Ovary (tissue), 9 donors: ENCODE measurements around the gene SIRPA. TPM values are rescaled to one million over a fixed set of nuclear protein-coding genes. Genes with fewer than 3 reads are reported as not detected.

Experiments used
- DNase-seq, 5 donors: peaks; one replicate each; pipeline ENCODE4 v3.0.0-alpha.2; 2019 to 2020
- H3K27ac ChIP-seq, 2 donors: fragments of 200-600 bp; one replicate each; pipeline versions ENCODE4 v1.5.1 to v1.8.0; 2019 to 2022
- H3K27me3 ChIP-seq: fragments of 200-600 bp; one replicate; pipeline ENCODE4 v1.8.0; 2022
- H3K36me3 ChIP-seq: fragments of 200-600 bp; sonication (generic); one replicate; pipeline ENCODE4 v1.5.1; 2019
- H3K4me1 ChIP-seq: one replicate; pipeline ENCODE4 v1.8.1; 2013; ENCODE audit warnings: mild to moderate bottlenecking, moderate library complexity; ENCODE audit not compliant: insufficient read depth
- H3K4me3 ChIP-seq: fragments of 200-600 bp; sonication (generic); one replicate; pipeline ENCODE4 v1.5.1; 2017
- H3K9me3 ChIP-seq, 2 donors: fragments of 200-600 bp in 1 of 2; sonication (generic) in 1 of 2; one replicate each; pipeline versions ENCODE4 v1.5.1 to v1.8.1; 2013 to 2019; ENCODE audit warnings: mild to moderate bottlenecking in 1 of 2, moderate library complexity in 1 of 2
- EP300 ChIP-seq: sonication (generic); formaldehyde crosslinking; IDR thresholded peaks from one replicate; pipeline ENCODE4 v1.6.1; 2017; ENCODE audit warnings: antibody characterized with exemption
- POLR2A ChIP-seq: fragments of 450-650 bp; IDR thresholded peaks from one replicate; pipeline ENCODE4 v1.6.1; 2017; ENCODE audit warnings: antibody characterized with exemption, mild to moderate bottlenecking, moderate library complexity
- WGBS, 3 donors: extraction: QIAGEN DNeasy Blood & Tissue Kit in 1 of 3; methylation state at CpG; one replicate each; pipeline versions ENCODE4 v1.1.5 to v1.1.7; 2013 to 2017; 5-methylcytosine and 5-hydroxymethylcytosine counted together
- intact Hi-C, 4 donors: fragments of 100-400 bp; cut with DNase I; formaldehyde crosslinking; loops; one replicate each; pipeline versions ENCODE4 v1.11.0 to v1.15.1; 2022 to 2023
- polyA plus RNA-seq, 2 donors: library from polyadenylated mRNA; stranded (reverse); fragments of 200-250 nt in 1 of 2; fragments of 350-450 nt in 1 of 2; fragmentation: Illumina TruSeq in 1 of 2; extraction: RNeasy Lipid Tissue Mini Kit (QIAGEN cat#74804) in 1 of 2; gene quantifications; one replicate each; pipeline ENCODE4 v1.2.3, GENCODE V29; 2013 to 2014
- total RNA-seq, 7 donors: library from RNA; depleted of rRNA in 2 of 7; stranded (reverse); fragments of >200 nt in 2 of 7; fragmentation: NEBNext Ultra II Directional in 3 of 7; extraction: Animal tissue kit (Norgen Biotek cat#: 25700) in 3 of 7; gene quantifications; one replicate each; pipeline versions ENCODE4 v1.1.0 to v1.2.4, GENCODE V29; 2016 to 2023
- TF ChIP-seq, protein P1 (sequence below), 3 donors: fragments of 450-650 bp in 2 of 3; fragments of 200-600 bp in 1 of 3; IDR thresholded peaks; one replicate each; pipeline versions ENCODE4 v1.5.1 to v1.8.0; 2016 to 2022; ENCODE audit warnings: antibody characterized with exemption in 3 of 3, mild to moderate bottlenecking in 1 of 3
- donor health status: DM: no; HTN: no; CAD: no; lungs with moderate emphysema.
- donor health status: DM: no; HTN: no; CAD: no.
- donor health status: Bipolar disorder and iron deficiency.
- donor health status: DM: yes; HTN: yes; CAD: no.
- donor health status: DM: no; HTN: no; CAD: no.
- donor health status: DM: yes; HTN: yes; CAD: no.

Gene SIRPA
- total and polyA plus RNA-seq, 9 donors: 15.7 to 45.6 (median 28.3) TPM

GRCh38 chr20:1883986-1884385, 11.2 kb upstream of the SIRPA start:
- no peak for DNase-seq
- peaks cover 3% of the 10 kb centered on the region for H3K4me1 ChIP-seq
- H3K9me3 ChIP-seq: no peaks in the 10 kb centered on the region
- H3K27me3 ChIP-seq: no peaks in the 10 kb centered on the region
- H3K27ac ChIP-seq: no peak overlapping the region
- intact Hi-C loops: no loop called here
- no peak overlapping the region for H3K4me3 ChIP-seq
- 19 to 27% (median 21%) methylated on average over 9 of the region's 9 CpGs for WGBS, 3 donors
- no peak for TF ChIP-seq EP300
- no peak for TF ChIP-seq POLR2A
- TF ChIP-seq, protein P1, sequence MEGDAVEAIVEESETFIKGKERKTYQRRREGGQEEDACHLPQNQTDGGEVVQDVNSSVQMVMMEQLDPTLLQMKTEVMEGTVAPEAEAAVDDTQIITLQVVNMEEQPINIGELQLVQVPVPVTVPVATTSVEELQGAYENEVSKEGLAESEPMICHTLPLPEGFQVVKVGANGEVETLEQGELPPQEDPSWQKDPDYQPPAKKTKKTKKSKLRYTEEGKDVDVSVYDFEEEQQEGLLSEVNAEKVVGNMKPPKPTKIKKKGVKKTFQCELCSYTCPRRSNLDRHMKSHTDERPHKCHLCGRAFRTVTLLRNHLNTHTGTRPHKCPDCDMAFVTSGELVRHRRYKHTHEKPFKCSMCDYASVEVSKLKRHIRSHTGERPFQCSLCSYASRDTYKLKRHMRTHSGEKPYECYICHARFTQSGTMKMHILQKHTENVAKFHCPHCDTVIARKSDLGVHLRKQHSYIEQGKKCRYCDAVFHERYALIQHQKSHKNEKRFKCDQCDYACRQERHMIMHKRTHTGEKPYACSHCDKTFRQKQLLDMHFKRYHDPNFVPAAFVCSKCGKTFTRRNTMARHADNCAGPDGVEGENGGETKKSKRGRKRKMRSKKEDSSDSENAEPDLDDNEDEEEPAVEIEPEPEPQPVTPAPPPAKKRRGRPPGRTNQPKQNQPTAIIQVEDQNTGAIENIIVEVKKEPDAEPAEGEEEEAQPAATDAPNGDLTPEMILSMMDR (IDR thresholded peaks at IDR 0.05): no peak
- no peaks in the 10 kb centered on the region for H3K36me3 ChIP-seq

- Histone ChIP-seq H3K9me3 (no peaks in the 10 kb centered on the region), H3K27ac (no peak overlapping the region), H3K4me1 (peaks cover 3% of the 10 kb centered on the region), H3K4me3 (no peak overlapping the region), H3K36me3 (no peaks in the 10 kb centered on the region), H3K27me3 (no peaks in the 10 kb centered on the region)
- DNase-seq: no peak
- no peak for TF ChIP-seq EP300
- TF ChIP-seq, protein P1 (IDR thresholded peaks at IDR 0.05): no peak
- TF ChIP-seq POLR2A: no peak
- intact Hi-C loops: loop anchor here in 1 of 4 donors (5.0 kb wide), 1 partner anchor 62 kb away; no protein-coding TSS in a partner anchor
- WGBS, 3 donors: 58 to 69% (median 61%) methylated on average over 4 of the region's 4 CpGs
Measured at GRCh38 chr20:1885254-1885653, 10.0 kb upstream of the SIRPA start.

DNA sequence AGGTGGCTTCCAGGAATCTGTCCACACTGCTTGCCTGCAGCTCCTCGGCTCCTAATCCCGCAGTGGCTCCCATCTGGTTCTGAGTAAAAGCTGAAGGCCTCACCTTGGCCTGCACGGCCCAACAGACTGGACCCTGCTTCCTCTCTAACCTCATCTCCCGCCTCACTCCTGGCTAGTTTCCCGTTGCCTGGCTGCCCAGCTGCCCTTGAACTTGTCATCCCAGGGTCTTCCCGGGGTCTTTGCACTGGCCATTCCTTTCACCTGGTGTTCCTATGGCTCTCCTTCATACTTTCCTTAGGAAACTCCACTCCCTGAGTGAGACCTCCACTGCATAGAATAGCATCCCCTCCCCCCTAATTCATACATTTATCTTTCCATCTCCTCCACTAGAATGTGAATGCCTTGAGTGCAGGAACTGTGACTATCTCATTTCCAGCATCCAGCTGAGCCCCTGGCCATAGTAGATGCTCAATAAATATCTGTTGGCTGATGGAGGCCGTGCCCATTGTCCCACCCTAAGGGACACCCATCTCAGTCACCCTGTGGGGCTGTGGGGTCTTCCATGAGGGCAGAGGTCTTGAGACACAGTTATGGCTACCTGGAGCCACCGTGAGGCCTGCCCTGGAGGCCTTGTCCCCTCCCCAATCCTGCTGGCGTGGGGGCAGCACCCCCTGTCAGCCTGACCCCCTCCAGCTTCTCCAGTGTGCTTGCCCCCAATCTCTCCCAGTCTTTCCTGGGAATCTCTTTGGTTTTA, 9.1 kb upstream of the SIRPA start:
- WGBS, 3 donors: 42 to 56% (median 53%) methylated on average over 9 of the region's 9 CpGs
- H3K9me3 ChIP-seq: no peaks in the 10 kb centered on the region
- peaks cover 3% of the 10 kb centered on the region for H3K4me1 ChIP-seq
- H3K27ac ChIP-seq: no peak overlapping the region
- TF ChIP-seq POLR2A (no peak), EP300 (no peak)
- TF ChIP-seq, protein P1 (IDR thresholded peaks at IDR 0.05): no peak
- intact Hi-C loops: loop anchor here in 1 of 4 donors (5.0 kb wide), 1 partner anchor 61 kb away; no protein-coding TSS in a partner anchor
- H3K27me3 ChIP-seq: no peaks in the 10 kb centered on the region
- no peak overlapping the region for H3K4me3 ChIP-seq
- H3K36me3 ChIP-seq: no peaks in the 10 kb centered on the region
- no peak for DNase-seq

DNA sequence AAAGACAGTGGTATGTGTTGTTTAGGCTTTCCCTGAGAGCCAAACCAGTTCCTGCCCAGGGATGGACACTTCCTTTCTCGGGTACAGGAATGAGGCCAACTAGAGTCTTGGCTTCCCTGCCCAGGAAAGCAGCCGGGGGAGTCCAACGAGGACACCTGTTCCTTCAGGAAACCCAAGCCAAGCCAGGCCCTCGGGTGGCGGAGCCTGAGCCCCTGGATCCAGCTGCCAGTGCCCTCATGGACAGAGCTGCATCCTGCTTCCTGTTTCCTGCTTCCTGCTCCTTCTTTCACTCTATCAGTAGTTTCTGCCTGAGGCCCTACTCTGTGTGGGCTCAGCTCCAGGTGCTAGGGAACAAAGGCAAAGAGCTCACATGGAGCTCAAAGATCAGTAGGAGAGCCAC, 7.9 kb upstream of the SIRPA start:
- Histone ChIP-seq H3K27ac (no peak overlapping the region), H3K36me3 (no peaks in the 10 kb centered on the region), H3K4me1 (peaks cover 3% of the 10 kb centered on the region), H3K9me3 (no peaks in the 10 kb centered on the region), H3K4me3 (no peak overlapping the region), H3K27me3 (no peaks in the 10 kb centered on the region)
- DNase-seq: no peak
- TF ChIP-seq, protein P1 (IDR thresholded peaks at IDR 0.05): no peak
- TF ChIP-seq EP300 (no peak), POLR2A (no peak)
- intact Hi-C loops: loop anchor here in 1 of 4 donors (5.0 kb wide), 1 partner anchor 60 kb away; no protein-coding TSS in a partner anchor
- 11 to 24% (median 13%) methylated on average over 5 of the region's 5 CpGs for WGBS, 3 donors
